Kidney epithelial cell (primary cell): ENCODE results near the gene HAUS6. TPM values are rescaled to one million over a fixed set of nuclear protein-coding genes. Genes with fewer than 3 reads are reported as not detected.

Experiments
- DNase-seq: peaks from one replicate; pipeline ENCODE4 v3.0.0-alpha.2; 2010; ENCODE audit warnings: low read depth
- H3K27me3 ChIP-seq: 2 replicates; pipeline ENCODE4 v1.6.0; 2011; ENCODE audit warnings: low read length; ENCODE audit not compliant: control insufficient read depth, insufficient read depth
- H3K36me3 ChIP-seq: 2 replicates; pipeline ENCODE4 v1.5.1; 2011; ENCODE audit warnings: low read length; ENCODE audit not compliant: control insufficient read depth, insufficient read depth
- H3K4me3 ChIP-seq: 2 replicates; pipeline ENCODE4 v1.5.1; 2011; ENCODE audit warnings: low read depth, mild to moderate bottlenecking, control low read depth, low read length
- total RNA-seq: library from RNA; depleted of rRNA; stranded (reverse); fragments of >200 nt; gene quantifications from 2 replicates; pipeline ENCODE4 v1.2.3, GENCODE V29; 2015
- TF ChIP-seq, protein P1 (sequence below): IDR thresholded peaks from 2 replicates; pipeline ENCODE4 v1.5.1; 2011; ENCODE audit warnings: mild to moderate bottlenecking, moderate library complexity, low read length, control low read depth, inconsistent platforms; ENCODE audit not compliant: insufficient read depth, poor library complexity, severe bottlenecking

The HAUS6 gene
- total RNA-seq, 1 donor from 2014 or later = 18.0 TPM

DNA sequence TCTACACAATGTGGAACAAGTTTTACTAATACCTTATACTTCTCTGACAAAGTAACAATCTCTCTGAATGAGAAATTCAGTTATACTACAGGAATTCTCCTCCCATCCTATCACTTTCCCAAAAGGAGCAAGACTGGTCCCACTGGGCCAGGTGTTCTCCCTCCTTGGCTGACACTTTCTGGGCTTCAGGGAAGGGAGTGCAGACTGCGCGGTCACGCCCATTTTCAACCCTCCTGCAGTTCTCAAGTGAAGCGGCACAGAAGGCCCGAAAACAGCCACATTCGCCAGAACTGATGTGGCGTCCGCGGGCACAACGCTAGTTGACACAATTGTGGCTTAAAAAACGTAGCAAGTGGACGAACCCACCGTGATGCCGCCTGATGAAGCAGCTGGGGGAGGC lies 70.3 kb downstream of the HAUS6 start:
- TF ChIP-seq, protein P1, sequence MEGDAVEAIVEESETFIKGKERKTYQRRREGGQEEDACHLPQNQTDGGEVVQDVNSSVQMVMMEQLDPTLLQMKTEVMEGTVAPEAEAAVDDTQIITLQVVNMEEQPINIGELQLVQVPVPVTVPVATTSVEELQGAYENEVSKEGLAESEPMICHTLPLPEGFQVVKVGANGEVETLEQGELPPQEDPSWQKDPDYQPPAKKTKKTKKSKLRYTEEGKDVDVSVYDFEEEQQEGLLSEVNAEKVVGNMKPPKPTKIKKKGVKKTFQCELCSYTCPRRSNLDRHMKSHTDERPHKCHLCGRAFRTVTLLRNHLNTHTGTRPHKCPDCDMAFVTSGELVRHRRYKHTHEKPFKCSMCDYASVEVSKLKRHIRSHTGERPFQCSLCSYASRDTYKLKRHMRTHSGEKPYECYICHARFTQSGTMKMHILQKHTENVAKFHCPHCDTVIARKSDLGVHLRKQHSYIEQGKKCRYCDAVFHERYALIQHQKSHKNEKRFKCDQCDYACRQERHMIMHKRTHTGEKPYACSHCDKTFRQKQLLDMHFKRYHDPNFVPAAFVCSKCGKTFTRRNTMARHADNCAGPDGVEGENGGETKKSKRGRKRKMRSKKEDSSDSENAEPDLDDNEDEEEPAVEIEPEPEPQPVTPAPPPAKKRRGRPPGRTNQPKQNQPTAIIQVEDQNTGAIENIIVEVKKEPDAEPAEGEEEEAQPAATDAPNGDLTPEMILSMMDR = no peak

DNA sequence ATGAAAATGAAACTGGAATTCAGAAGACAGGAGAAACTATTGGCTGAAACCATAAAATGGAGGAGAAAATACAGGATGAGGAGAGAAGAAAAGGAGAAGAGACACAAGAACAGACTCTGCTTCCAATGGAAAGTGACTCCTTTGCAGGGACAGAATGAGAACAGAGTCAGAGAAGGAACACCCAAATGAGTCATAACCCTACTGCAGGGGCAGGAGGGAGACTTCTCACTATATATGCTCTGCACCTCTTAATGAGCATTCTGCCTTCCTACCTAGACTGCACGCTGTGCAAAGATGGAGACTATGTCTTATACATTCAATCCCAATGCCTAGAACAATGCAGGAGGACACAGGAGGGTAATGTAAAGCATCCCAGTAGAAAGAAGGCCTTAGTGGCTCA lies 71.8 kb downstream of the HAUS6 start:
- TF ChIP-seq, protein P1 = no peak
- Histone ChIP-seq H3K4me3 (no peak overlapping the region), H3K27me3 (no peaks in the 10 kb centered on the region), H3K36me3 (no peaks in the 10 kb centered on the region)
- no peak for DNase-seq

More for the DNA sequence above, 70.3 kb downstream of the HAUS6 start:
- Histone ChIP-seq H3K4me3 (no peak overlapping the region), H3K36me3 (no peaks in the 10 kb centered on the region), H3K27me3 (no peaks in the 10 kb centered on the region)
- no peak for DNase-seq

DNA sequence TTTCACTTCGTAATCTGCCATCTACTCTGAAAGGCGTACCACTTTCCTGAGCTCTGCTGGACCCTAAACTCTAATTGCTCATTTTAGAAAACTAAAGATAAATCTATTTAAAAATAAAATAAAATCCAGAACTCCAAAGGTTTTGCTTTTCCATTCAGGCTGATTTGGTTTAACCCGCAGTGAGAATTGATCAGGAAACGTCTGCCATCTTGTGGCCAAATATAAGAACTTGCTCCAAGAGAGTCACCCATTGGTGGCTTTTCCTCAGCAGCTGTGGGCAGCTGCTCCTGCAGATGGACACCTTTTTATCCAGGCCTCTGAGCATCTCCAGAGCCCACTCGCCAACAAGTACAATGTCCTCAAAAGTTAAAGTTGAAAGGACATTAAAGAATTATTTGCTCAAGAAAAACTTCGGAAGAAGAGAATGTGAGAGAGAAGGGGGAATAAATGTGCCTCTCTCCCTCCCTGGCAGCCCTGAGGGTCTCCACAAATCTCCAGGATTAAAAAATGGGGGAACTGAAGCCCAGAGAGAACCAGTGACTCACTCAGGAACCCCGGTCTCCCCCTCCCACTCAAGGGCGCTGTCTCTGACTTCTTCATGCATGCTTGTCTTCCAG lies 73.8 kb downstream of the HAUS6 start:
- no peak for DNase-seq

DNA sequence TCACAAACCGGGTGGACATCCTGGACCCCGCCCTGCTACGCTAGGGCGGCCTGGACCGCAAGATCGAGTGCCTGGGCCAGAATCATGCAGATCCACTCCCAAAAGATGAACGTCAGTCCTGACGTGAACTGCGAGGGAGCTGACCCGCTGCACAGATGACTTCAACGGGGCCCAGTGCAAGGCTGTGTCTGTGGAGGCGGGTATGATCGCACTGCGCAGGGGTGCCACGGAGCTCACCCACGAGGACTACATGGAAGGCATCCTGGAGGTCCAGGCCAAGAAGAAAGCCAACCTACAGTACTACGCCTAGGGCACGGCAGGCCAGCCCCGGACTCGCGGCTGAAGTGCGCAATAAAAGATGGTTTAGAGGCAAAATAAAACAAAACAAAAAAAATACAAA lies 74.9 kb downstream of the HAUS6 start:
- H3K27me3 ChIP-seq = no peaks in the 10 kb centered on the region
- no peak overlapping the region for H3K4me3 ChIP-seq
- TF ChIP-seq, protein P1 = no peak
- no peak for DNase-seq
- no peaks in the 10 kb centered on the region for H3K36me3 ChIP-seq

More for the DNA sequence above, 73.8 kb downstream of the HAUS6 start:
- no peaks in the 10 kb centered on the region for H3K27me3 ChIP-seq
- TF ChIP-seq, protein P1 = peak; percentile 55
- H3K36me3 ChIP-seq = no peaks in the 10 kb centered on the region
- H3K4me3 ChIP-seq = no peak overlapping the region

DNA sequence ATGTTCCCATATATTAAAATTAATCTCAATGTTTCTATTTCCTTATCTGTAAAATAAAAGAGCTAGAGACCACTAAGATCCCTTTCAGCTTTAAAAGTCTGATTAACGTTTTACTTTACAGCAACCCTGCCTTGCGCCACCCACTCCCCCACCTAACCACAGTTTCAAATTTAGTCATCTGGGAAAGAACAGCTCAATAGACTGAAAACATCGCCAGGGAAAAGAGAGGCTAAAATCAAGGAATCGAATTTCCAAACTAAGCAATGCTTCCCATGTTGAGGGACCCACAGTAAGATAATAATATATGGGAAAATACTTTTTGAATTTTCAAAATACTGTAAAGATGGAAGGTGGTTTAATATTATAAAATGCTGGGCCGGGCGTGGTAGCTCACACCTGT lies 76.3 kb downstream of the HAUS6 start:
- no peak for DNase-seq
- no peak overlapping the region for H3K4me3 ChIP-seq
- H3K27me3 ChIP-seq = no peaks in the 10 kb centered on the region
- H3K36me3 ChIP-seq = no peaks in the 10 kb centered on the region
- TF ChIP-seq, protein P1 = no peak

DNA sequence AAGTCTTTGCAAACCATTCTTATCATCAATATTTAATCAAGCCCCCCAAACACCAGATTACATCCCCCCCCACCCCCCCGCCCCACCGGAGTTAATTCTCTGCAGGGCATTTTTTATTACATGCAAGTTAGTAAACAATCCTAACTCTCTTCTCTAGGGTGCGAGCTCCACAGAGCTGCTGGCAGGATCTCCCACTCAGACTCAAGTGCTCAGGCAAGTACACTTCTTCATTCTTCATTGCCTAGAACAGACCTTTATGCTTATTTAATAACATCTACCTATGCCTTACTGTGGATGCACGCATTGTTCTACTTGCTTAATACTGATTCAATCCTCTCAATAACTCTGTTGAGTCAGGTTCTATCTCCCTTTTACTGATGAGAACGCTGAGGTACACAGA lies 79.6 kb downstream of the HAUS6 start:
- no peak for DNase-seq
- TF ChIP-seq, protein P1 = no peak
- Histone ChIP-seq H3K36me3 (no peaks in the 10 kb centered on the region), H3K4me3 (no peak overlapping the region), H3K27me3 (no peaks in the 10 kb centered on the region)
